GM21423 (cell line): ENCODE measurements around the gene HYI.
"Not testable (repeated sequence)": the region's sequence is repeated elsewhere in the genome, so short reads cannot be mapped to it uniquely, and the experiment has no call there.

Source experiments
- ATAC-seq: cut with Tn5 transposase; IDR thresholded peaks from one replicate; pipeline ENCODE4 v1.9.1; 2021; ENCODE audit warnings: mild to moderate bottlenecking, moderate library complexity; ENCODE audit not compliant: unreplicated experiment

The HYI gene

GRCh38 chr1:43453442-43454269, at the start of gene HYI:
TSS of gene HYI (minus strand) at chr1:43453931. CDS start at chr1:43453793, 138 bp downstream.
- peak; percentile 32 for ATAC-seq

GRCh38 chr1:43501806-43502205, 48.1 kb upstream of the HYI start:
- not testable (repeated sequence) for ATAC-seq

GRCh38 chr1:43499898-43500297, 46.2 kb upstream of the HYI start:
- no peak for ATAC-seq

DNA sequence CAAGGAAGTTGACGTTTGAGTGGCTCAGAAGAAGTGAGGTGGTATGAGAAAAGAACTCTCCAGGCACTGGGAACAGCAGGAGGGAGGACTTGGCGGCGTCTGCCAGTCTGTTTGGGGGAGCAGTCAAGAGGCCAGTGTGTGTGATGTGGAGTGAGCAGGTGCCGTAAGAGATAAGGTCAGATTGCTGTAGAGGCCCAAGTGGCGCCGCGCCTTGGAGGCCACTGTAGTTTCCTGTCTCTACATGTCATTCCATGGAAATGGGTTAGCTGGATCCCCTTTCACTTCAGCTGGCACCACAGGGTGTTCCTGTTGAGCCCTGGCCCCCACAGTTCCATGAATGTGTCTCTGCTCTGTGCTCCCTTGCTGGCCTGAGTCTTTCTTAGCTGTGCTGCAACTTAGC, 41.5 kb upstream of the HYI start:
- ATAC-seq, result no peak

DNA sequence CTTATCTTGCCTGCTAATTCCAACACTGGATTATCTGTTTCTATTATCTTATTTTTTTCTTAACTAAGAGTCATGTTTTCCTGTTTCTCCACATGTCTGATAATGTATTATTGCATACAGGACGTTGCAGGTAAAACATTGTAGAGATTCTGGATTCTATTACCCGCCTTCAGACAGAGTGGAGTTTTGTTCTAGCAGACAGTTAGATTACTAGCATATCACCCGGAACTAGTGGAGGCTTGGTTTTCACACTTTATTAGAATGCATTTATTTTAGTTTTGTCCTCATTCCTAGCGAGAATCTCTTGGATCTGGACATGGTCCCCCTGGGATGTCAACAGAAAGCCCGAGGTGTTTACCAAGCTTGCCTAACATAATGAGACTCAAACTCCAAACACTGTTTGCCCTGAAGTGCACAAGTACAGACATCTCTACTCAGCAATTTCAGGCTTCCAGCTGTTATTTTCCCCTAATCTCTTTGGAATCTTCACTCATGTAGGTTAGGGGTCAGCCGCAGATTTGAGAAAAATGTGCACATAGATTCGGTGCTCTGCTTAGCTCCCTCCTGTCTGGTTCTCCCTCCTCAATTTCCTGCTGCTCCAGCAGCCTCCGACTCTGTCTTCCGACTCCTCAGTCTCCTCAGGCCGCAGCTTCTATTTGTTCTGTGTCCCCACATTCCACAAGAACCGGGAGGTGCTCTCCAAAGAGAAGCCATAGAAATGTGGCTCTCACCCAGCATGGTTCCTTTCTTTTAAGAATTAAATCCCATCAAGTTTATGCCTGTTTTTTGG, 40.1 kb upstream of the HYI start:
- no peak for ATAC-seq

- ATAC-seq, result no peak
These were observed 39.1 kb upstream of the HYI start for GRCh38 chr1:43492826-43493225.

DNA sequence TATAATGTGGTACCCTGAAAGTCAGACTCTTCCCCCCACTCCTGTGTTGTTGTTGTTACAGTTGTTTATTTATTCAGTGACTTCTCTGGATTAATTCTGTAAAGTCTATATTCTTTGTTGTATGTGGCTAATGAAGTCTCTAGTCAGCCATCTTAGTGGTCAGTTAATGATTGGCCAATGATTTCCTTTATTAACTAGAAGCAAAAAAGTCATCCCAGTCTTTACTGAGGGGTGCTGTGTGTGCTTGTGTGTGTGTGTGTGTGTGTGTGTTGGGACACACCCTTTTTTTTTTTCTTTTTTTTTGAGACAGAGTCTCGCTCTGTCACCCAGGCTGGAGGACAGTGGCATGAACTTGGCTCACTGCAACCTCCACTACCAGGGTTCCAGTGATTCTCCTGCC, 37.3 kb upstream of the HYI start:
- ATAC-seq, result no peak

DNA sequence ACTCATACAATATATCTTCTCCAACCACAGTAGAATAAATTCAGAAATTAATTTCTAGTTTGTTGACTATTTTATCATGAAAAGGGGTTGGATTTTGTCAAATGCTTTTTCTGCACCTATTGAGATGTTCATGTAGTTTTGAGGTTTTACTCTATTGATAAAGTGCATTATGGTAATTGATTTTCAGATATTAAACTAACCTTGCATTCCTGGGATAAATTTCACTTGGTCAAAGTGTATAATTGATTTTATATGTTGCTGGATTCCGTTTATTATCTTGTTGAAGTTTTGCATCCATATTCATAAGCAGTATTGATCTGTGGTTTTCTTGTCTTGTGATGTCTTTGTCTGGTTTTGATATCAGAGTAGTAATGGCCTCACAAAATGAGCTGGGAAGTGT, 34.4 kb upstream of the HYI start:
- no peak for ATAC-seq

GRCh38 chr1:43484367-43484766, 30.6 kb upstream of the HYI start:
- no peak for ATAC-seq

DNA sequence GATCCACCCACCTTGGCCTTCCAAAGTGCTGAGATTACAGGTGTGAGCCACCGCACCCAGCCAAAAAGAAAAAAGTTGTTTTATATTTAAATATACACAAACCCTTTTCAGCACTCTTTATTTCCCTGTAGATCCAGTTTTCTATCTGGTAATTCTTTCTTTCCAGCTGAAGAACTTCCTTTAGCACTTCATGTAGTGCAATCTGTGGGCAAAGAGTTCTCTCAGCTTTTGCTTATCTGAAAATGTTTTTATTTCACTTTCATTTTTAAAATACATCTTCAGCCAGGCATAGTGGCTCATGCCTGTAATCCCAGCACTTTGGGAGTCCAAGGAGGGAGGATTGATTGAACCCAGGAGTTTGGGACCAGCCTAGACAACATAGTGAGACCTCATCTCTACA, 28.5 kb upstream of the HYI start:
- no peak for ATAC-seq

GRCh38 chr1:43481491-43481890, 27.8 kb upstream of the HYI start:
- ATAC-seq, result no peak

- ATAC-seq, result no peak
These were observed 25.7 kb upstream of the HYI start for GRCh38 chr1:43479414-43479813.

DNA sequence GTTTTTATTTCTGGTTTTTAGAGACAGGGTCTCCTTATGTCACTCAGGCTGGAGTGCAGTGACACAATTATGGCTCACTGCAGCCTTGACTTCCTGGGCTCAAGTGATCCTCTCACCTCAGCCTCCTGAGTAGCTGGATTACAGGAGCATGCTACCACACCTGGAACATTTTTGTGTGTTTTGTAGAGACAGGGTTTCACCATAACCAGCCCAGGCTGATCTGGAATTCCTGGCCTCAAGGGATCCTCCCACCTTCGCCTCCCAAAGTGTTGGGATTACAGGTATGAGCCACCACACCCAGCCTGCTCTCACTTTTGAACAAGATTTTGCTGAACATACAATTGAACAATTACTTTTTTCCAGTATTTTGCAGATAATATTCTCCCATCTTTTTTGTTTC, 24.0 kb upstream of the HYI start:
- ATAC-seq, result no peak

DNA sequence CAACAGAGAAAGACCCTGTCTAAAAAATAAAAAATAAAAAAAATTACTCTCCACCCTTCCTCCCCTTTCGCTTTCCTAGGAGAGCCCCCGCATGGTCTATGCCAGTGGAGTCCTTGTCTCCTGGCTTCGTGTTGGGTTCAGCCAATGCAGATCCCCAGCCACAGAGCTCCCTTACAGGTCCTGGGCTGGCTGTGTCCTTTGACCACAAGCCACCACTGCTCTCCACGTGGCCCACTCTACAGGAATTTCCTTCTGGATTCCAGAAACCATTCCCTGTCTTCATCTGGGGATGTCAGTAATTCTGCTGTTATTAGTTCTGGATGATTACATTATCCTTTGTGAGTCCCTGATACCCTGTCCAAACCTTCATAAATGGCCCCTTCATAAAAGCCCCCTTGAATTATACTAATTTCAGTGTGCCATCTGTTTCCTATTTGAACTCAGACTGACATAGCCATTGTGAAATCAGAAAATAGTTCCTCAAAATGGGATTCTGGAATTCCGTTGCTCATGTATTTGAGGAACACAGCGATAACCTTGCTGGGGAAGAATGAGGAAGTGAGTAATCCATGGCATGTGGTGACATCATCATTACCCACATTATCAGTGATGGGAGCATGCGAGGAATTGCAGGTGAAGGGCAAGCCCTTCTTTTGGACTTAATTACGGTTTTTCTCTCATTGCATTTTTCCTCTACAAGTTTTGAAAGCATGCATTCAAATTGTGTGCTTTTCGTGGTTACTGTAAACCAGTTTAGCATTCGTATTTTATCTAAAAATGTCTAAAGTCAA, 22.1 kb upstream of the HYI start:
- ATAC-seq, result not testable (repeated sequence)

GRCh38 chr1:43473463-43473862, 19.7 kb upstream of the HYI start:
- no peak for ATAC-seq

- not testable (repeated sequence) for ATAC-seq
These were observed 18.9 kb upstream of the HYI start for GRCh38 chr1:43472463-43473151.

- no peak for ATAC-seq
These were observed 18.3 kb upstream of the HYI start for GRCh38 chr1:43472087-43472462.

- ATAC-seq, result no peak
These were observed 16.2 kb upstream of the HYI start for GRCh38 chr1:43469932-43470331.

DNA sequence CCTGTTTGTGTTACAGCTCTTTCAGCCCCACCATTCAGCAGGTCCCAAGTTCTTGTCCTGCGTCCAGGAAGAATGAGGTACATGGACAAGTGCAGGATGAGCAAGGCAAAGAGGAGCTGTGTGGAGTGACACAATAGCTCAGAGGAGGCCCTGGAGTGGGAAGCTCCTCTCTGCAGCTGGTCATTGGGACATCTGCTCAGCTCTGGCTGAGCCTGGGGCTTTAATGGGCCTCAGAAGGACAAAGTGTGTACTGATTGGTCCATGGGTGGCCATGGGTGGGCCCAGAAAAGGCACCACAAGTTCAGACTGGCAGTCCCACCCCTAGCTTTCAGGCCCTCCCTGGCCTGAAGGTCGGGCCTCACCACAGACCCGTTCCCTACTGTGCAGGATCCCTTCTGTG, 14.7 kb upstream of the HYI start:
- ATAC-seq, result no peak

- ATAC-seq, result no peak
These were observed 12.7 kb upstream of the HYI start for GRCh38 chr1:43466403-43466802.
